NB4 (cell line): ENCODE measurements around the gene HAAO.

ENCODE experiments used
- DNase-seq: peaks from one replicate; pipeline ENCODE4 v3.0.0; 2010; ENCODE audit warnings: low read depth
- H3K4me3 ChIP-seq: one replicate; pipeline ENCODE4 v1.5.1; 2011; ENCODE audit warnings: mild to moderate bottlenecking, low read depth, low read length, moderate library complexity
- MYC ChIP-seq: IDR thresholded peaks from 2 replicates; pipeline ENCODE4 v1.6.1; 2011; ENCODE audit warnings: low read depth, low read length
- POLR2A ChIP-seq: IDR thresholded peaks from 2 replicates; pipeline ENCODE4 v1.6.1; 2011; ENCODE audit warnings: mild to moderate bottlenecking; ENCODE audit not compliant: insufficient read length; ENCODE audit errors: extremely low read depth
- TF ChIP-seq, protein P1 (sequence below): IDR thresholded peaks from 2 replicates; pipeline ENCODE4 v1.6.1; 2011; ENCODE audit warnings: low read depth, low read length
- TF ChIP-seq, protein P2 (sequence below): IDR thresholded peaks from one replicate; pipeline ENCODE4 v1.5.1; 2012; ENCODE audit warnings: low read depth, low read length

Gene HAAO

DNA sequence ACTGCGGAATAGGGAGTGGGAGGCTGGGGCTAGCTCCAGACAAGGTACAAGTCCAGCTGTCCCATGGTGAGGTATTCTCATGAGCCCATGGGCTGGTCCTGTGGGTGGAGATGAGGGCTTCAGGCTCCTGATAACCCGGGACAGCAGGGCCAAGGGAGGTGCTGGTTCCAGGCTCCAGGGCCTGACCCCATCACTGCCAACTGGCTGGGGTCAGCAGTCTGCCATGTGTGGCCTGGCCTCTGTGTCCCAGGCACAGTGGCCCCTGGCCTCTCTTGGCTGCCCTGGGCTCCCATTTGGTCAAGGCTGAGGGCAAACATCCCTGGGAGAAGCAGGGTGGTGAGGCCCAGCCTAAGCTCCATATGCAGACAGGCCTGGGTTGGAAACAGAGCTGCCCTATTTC is 27.5 kb downstream of the HAAO start:
- no peak for TF ChIP-seq POLR2A
- TF ChIP-seq, protein P1, sequence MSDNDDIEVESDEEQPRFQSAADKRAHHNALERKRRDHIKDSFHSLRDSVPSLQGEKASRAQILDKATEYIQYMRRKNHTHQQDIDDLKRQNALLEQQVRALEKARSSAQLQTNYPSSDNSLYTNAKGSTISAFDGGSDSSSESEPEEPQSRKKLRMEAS, result no peak
- no peak for TF ChIP-seq MYC
- TF ChIP-seq, protein P2, sequence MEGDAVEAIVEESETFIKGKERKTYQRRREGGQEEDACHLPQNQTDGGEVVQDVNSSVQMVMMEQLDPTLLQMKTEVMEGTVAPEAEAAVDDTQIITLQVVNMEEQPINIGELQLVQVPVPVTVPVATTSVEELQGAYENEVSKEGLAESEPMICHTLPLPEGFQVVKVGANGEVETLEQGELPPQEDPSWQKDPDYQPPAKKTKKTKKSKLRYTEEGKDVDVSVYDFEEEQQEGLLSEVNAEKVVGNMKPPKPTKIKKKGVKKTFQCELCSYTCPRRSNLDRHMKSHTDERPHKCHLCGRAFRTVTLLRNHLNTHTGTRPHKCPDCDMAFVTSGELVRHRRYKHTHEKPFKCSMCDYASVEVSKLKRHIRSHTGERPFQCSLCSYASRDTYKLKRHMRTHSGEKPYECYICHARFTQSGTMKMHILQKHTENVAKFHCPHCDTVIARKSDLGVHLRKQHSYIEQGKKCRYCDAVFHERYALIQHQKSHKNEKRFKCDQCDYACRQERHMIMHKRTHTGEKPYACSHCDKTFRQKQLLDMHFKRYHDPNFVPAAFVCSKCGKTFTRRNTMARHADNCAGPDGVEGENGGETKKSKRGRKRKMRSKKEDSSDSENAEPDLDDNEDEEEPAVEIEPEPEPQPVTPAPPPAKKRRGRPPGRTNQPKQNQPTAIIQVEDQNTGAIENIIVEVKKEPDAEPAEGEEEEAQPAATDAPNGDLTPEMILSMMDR, result no peak
- no peak for DNase-seq
- H3K4me3 ChIP-seq, result no peak overlapping the region

DNA sequence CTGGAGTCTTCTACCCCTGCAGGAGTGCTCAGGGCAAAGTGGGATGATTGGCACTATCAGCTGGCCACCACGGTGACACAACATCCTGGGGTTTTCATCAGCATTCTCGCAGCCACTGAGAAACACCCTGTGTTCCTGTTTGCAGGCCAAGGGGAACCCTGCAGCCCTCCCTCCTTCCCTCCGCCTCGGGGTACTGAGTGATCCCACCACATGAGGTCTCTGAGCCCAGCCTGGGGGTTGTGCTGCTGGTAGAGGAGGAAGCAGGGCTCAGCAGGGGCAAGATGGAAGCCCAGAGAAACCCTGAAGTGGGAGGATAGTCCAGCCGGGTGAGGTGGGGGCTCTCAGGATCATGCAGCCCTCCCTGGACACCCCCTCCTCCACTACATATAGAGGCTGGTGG is 28.3 kb downstream of the HAAO start, which contains the start of gene OXER1:
Gene OXER1 (minus strand): TSS at position 40 of the 400 bp plus-strand sequence. CDS start 73 bp downstream, outside the sequence.
- peak; percentile 88 for DNase-seq
- no peak within 1 kb of the TSS for H3K4me3 ChIP-seq
- peak; percentile 63; the same call in 1 of the 2 replicates for TF ChIP-seq MYC
- TF ChIP-seq, protein P1, result no peak; the same call in 1 of the 2 replicates

DNA sequence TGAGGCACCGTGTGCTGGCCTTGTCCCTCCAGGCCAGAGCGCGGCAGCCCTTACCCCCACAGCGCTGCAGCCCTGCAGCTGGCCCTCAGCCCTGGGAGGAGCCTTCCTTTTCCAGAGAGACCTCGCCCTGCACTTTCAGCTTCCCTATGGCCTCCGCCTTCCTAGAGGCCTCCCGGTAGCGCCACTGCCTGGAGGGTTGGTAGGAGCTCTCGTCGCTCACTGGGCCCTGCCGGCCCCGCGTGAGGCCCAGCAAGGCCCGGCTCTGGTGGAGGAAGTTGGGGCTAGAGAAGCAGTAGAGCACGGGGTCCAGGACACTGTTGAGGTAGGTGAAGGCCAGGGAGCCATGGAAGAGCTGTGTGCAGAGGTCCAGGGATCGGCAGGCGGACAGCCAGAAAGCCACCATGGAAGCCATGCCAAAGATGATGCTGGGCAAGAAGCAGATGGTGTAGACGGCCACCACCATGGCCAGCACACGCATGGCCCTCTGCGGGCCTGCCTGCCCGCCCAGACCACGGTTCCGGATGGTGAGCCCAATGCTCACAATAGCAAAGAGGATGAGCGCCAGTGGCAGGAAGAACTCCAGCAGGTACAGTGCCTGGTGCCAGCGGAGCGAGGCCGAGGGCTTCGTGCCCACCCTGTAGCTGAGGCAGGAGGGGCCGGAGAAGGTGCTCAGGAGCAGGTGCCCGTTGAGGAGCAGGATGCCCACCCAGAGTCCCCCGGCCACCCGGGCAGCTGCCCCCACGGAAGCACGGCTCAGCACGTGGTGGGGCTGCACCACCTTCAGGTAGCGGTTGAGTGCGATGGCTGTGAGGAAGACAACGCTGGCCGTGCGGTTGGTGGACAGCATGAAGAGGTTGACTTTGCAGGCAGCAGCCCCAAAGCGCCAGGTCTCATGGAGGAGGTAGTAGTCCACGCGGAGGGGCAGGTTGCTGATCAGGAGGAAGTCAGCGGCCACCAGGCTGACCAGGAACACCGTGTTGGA is 29.3 kb downstream of the HAAO start:
- no peak for DNase-seq
- no peak overlapping the region for H3K4me3 ChIP-seq
- TF ChIP-seq, protein P1, result no peak
- TF ChIP-seq MYC (no peak), POLR2A (no peak)
- TF ChIP-seq, protein P2, result no peak

DNA sequence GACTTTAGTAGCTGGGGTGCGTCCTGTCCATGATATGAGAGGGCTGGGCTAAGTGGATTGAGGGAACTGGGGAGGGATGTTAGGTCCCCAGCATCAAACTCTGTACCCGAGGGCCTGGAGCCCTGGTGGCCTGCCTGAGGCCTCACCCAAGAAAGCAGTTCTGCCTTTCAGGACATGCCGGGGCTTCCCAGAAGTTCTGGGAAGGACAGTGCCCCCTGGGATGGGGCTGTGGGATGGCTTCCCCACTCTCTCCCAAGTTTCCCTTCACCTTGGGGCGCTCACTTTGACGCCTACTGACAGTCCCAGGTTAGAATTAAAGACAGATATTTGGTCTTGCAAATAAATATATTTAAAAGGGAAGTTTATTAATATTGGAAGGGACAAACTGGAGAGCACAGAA is 30.2 kb downstream of the HAAO start:
- DNase-seq, result no peak
- H3K4me3 ChIP-seq, result no peak overlapping the region
- TF ChIP-seq, protein P2, result no peak
- TF ChIP-seq POLR2A, result no peak
- TF ChIP-seq, protein P1, result no peak
- no peak for TF ChIP-seq MYC

DNA sequence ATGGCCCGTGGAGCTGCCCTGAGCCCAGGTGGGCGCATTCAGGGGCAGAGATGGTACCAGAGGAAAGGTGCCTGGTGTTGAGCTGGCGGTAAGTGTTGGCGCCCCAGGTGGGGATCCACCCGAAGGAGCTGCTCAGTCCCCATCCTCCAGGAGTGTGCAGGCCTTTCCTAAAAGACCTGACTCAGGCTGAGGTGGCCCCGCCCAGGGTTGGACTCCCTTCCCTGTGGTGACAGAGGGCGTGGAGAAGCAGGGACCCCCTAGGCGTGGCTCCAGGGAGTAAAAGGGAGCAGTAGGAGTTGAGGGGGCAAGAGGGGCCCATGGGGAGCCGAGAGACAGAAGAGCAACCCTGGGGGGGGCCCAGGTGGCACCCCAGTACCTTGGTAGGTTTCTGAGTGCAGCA is 30.8 kb downstream of the HAAO start:
- no peak for DNase-seq
- TF ChIP-seq MYC, result no peak
- TF ChIP-seq, protein P2, result no peak
- TF ChIP-seq POLR2A, result no peak
- TF ChIP-seq, protein P1, result no peak
- H3K4me3 ChIP-seq, result no peak overlapping the region

DNA sequence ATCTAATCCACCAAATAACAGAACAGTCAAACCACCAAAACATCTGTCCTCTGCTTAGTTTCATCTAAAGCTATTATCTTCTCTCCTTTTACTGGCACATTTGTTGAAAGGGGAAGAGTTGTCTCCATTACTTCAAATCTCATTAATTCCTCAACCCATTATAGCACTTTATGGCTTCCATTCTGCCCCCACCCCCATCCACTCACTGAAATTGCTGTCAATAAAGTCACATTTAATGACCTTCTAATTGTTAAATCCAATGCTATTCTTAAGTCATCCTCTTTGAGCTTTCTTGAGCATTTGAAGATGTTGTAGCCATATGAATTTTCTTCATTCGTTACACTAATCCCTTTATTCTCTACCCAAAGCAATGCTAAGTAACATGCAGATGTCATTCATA is 33.6 kb downstream of the HAAO start:
- no peak for DNase-seq
- H3K4me3 ChIP-seq, result no peak overlapping the region
- TF ChIP-seq POLR2A (no peak), MYC (no peak)
- TF ChIP-seq, protein P2, result no peak
- TF ChIP-seq, protein P1, result no peak
